SJSA1 (cell line): ENCODE data around the gene GAR1. TPM values are rescaled to one million over a fixed set of nuclear protein-coding genes. Genes with fewer than 3 reads are reported as not detected.

ENCODE experiments used
- DNase-seq, 2 experiments: peaks; one replicate each; pipeline ENCODE4 v3.0.0-alpha.2; 2015 to 2020; ENCODE audit warnings: low spot score in 2 of 2, low read depth in 1 of 2
- H3K27ac ChIP-seq: fragments of 250-450 bp; sonication (Bioruptor Pico); 2 replicates; pipeline ENCODE4 v1.5.1; 2020; ENCODE audit warnings: mild to moderate bottlenecking, moderate library complexity
- H3K27me3 ChIP-seq: fragments of 250-450 bp; sonication (Bioruptor Pico); replicated peaks from 2 replicates; pipeline ENCODE4 v1.5.1; 2020; ENCODE audit warnings: mild to moderate bottlenecking, moderate library complexity
- H3K36me3 ChIP-seq: fragments of 250-450 bp; sonication (Bioruptor Pico); 2 replicates; pipeline ENCODE4 v1.5.1; 2020; ENCODE audit warnings: mild to moderate bottlenecking
- H3K4me1 ChIP-seq: fragments of 250-450 bp; sonication (Bioruptor Pico); replicated peaks from 2 replicates; pipeline ENCODE4 v1.6.1; 2021; ENCODE audit warnings: mild to moderate bottlenecking
- H3K4me3 ChIP-seq: fragments of 250-450 bp; sonication (Bioruptor Pico); 2 replicates; pipeline ENCODE4 v1.5.1; 2020; ENCODE audit warnings: mild to moderate bottlenecking
- H3K9me3 ChIP-seq: fragments of 250-450 bp; sonication (Bioruptor Pico); replicated peaks from 2 replicates; pipeline ENCODE4 v1.5.1; 2020; ENCODE audit warnings: mild to moderate bottlenecking
- total RNA-seq: library from RNA; depleted of rRNA; stranded (reverse); fragments of >200 nt; shearing (Covaris generic); gene quantifications from 2 replicates; pipeline ENCODE4 v1.2.3, GENCODE V29; 2014; rRNA removed

GAR1 gene
- total RNA-seq, 1 experiment from 2014 or later = 18.7 TPM

GRCh38 chr4:109861916-109862511 is 46.5 kb downstream of the GAR1 start:
- Histone ChIP-seq H3K4me3 (no peak overlapping the region), H3K4me1 (no peaks in the 10 kb centered on the region), H3K27me3 (no peaks in the 10 kb centered on the region), H3K27ac (no peak overlapping the region), H3K36me3 (no peaks in the 10 kb centered on the region), H3K9me3 (no peaks in the 10 kb centered on the region)
- no peak for DNase-seq

- DNase-seq = no peak
- H3K27me3 ChIP-seq = no peaks in the 10 kb centered on the region
- H3K36me3 ChIP-seq = no peaks in the 10 kb centered on the region
- no peaks in the 10 kb centered on the region for H3K4me1 ChIP-seq
- H3K9me3 ChIP-seq = no peaks in the 10 kb centered on the region
- no peak overlapping the region for H3K27ac ChIP-seq
- no peak overlapping the region for H3K4me3 ChIP-seq
Measured at GRCh38 chr4:109864134-109864533, 48.6 kb downstream of the GAR1 start.

GRCh38 chr4:109870061-109870460 is 54.5 kb downstream of the GAR1 start:
- H3K36me3 ChIP-seq = no peaks in the 10 kb centered on the region
- H3K27ac ChIP-seq = no peak overlapping the region
- no peaks in the 10 kb centered on the region for H3K4me1 ChIP-seq
- no peak for DNase-seq
- H3K4me3 ChIP-seq = no peak overlapping the region
- no peaks in the 10 kb centered on the region for H3K27me3 ChIP-seq
- no peaks in the 10 kb centered on the region for H3K9me3 ChIP-seq

- Histone ChIP-seq H3K27ac (no peak overlapping the region), H3K27me3 (no peaks in the 10 kb centered on the region), H3K36me3 (no peaks in the 10 kb centered on the region), H3K4me1 (no peaks in the 10 kb centered on the region), H3K4me3 (no peak overlapping the region), H3K9me3 (no peaks in the 10 kb centered on the region)
- DNase-seq = no peak
Measured at GRCh38 chr4:109872065-109872464, 56.5 kb downstream of the GAR1 start.

GRCh38 chr4:109872950-109873656 is 57.5 kb downstream of the GAR1 start:
- Histone ChIP-seq H3K4me1 (no peaks in the 10 kb centered on the region), H3K4me3 (no peak overlapping the region), H3K36me3 (no peaks in the 10 kb centered on the region), H3K27ac (no peak overlapping the region), H3K9me3 (no peaks in the 10 kb centered on the region), H3K27me3 (no peaks in the 10 kb centered on the region)
- DNase-seq = no peak

GRCh38 chr4:109873791-109874514 is 58.4 kb downstream of the GAR1 start:
- no peaks in the 10 kb centered on the region for H3K9me3 ChIP-seq
- no peak for DNase-seq
- no peaks in the 10 kb centered on the region for H3K36me3 ChIP-seq
- no peaks in the 10 kb centered on the region for H3K4me1 ChIP-seq
- H3K27ac ChIP-seq = no peak overlapping the region
- H3K4me3 ChIP-seq = no peak overlapping the region
- H3K27me3 ChIP-seq = no peaks in the 10 kb centered on the region

Other genes starting within 250 kb of the GAR1 start
- 28.4 and 47.9 TPM in 2 replicates for gene CASP6, start 112.3 kb upstream of the GAR1 start, total RNA-seq
- 15.0 and 15.5 TPM in 2 replicates for gene PLA2G12A, start 85.7 kb upstream of the GAR1 start, total RNA-seq
- 3.7 and 6.1 TPM in 2 replicates for gene CFI, start 13.8 kb upstream of the GAR1 start, total RNA-seq
- not detected in 2 replicates for gene RRH, start 12.2 kb downstream of the GAR1 start, total RNA-seq
- gene LRIT3, start 32.3 kb downstream of the GAR1 start, total RNA-seq = not detected in 2 replicates
- 9.6 and 28.0 TPM in 2 replicates for gene EGF, start 97.1 kb downstream of the GAR1 start, total RNA-seq